PC-9 (cell line): ENCODE data around the gene LYRM7. TPM values are rescaled to one million over a fixed set of nuclear protein-coding genes. Genes with fewer than 3 reads are reported as not detected.
"Not testable (repeated sequence)": the region's sequence is repeated elsewhere in the genome, so short reads cannot be mapped to it uniquely, and the experiment has no call there.

Experiments
- Bru-seq: library from RNA; stranded (reverse); fragments of 400-500 nt; gene quantifications from one replicate; lab custom pipeline; 2021; lab: Mats Ljungman, UMichigan
- BruChase-seq, 2 experiments: library from RNA; stranded (reverse); fragments of 400-500 nt; gene quantifications; one replicate each; lab custom pipeline; 2021; lab: Mats Ljungman, UMichigan
- BruUV-seq: library from RNA; stranded (reverse); fragments of 400-500 nt; replicated peaks from 2 replicates; lab custom pipeline; 2021; lab: Mats Ljungman, UMichigan
- CTCF ChIA-PET: fragments of 300-600 bp; sonication (Branson Sonifier 250); formaldehyde crosslinking; loops from one replicate; lab custom pipeline; 2022; ENCODE audit warnings: antibody characterized with exemption; lab: Charles Lee
- POLR2A ChIA-PET: fragments of 300-600 bp; sonication (Branson Sonifier 250); formaldehyde crosslinking; loops from one replicate; lab custom pipeline; 2022; ENCODE audit warnings: antibody characterized with exemption; ENCODE audit not compliant: unreplicated experiment; lab: Charles Lee
- DNase-seq, 2 experiments: peaks; one replicate each; pipeline versions ENCODE4 v3.0.0 to v3.0.0-alpha.2; 2015 to 2022; ENCODE audit warnings: mixed read lengths in 1 of 2
- H2AFZ ChIP-seq: fragments of 200-600 bp; sonication (generic); 2 replicates; pipeline ENCODE4 v1.8.1; 2017; ENCODE audit warnings: antibody characterized with exemption
- H3F3A ChIP-seq: fragments of 200-600 bp; sonication (generic); 2 replicates; pipeline ENCODE4 v1.8.1; 2017; ENCODE audit warnings: antibody characterized with exemption, mild to moderate bottlenecking, low read depth; ENCODE audit not compliant: insufficient read depth
- H3K27ac ChIP-seq: fragments of 200-600 bp; sonication (generic); 2 replicates; pipeline ENCODE4 v1.6.1; 2016; ENCODE audit warnings: mixed run types
- H3K27me3 ChIP-seq: fragments of 200-600 bp; sonication (generic); 2 replicates; pipeline ENCODE4 v1.6.1; 2016; ENCODE audit warnings: low read depth, mixed run types; ENCODE audit not compliant: insufficient read depth
- H3K36me3 ChIP-seq: fragments of 200-600 bp; sonication (generic); 2 replicates; pipeline ENCODE4 v1.6.1; 2016; ENCODE audit warnings: low read depth, mixed run types
- H3K4me1 ChIP-seq: fragments of 200-600 bp; sonication (generic); replicated peaks from 2 replicates; pipeline ENCODE4 v1.6.1; 2016; ENCODE audit warnings: mixed run types; ENCODE audit not compliant: insufficient read depth
- H3K4me2 ChIP-seq: fragments of 200-600 bp; sonication (generic); 2 replicates; pipeline ENCODE4 v1.6.1; 2017; ENCODE audit warnings: mixed run types
- H3K4me3 ChIP-seq: fragments of 200-600 bp; sonication (generic); 2 replicates; pipeline ENCODE4 v1.6.1; 2016; ENCODE audit warnings: mixed run types
- H3K79me2 ChIP-seq: fragments of 200-600 bp; sonication (generic); 2 replicates; pipeline ENCODE4 v1.6.1; 2017; ENCODE audit warnings: low read depth, mixed run types
- H3K9me2 ChIP-seq: fragments of 200-600 bp; sonication (generic); 2 replicates; pipeline ENCODE4 v1.8.1; 2017; ENCODE audit warnings: mild to moderate bottlenecking; ENCODE audit not compliant: insufficient read depth
- H3K9me3 ChIP-seq: fragments of 200-600 bp; sonication (generic); 2 replicates; pipeline ENCODE4 v1.8.1; 2016; ENCODE audit warnings: low read depth; ENCODE audit not compliant: insufficient read depth
- H4K20me1 ChIP-seq: fragments of 200-600 bp; sonication (generic); 2 replicates; pipeline ENCODE4 v1.8.1; 2017; ENCODE audit not compliant: insufficient read depth
- CTCF ChIP-seq: fragments of 200-600 bp; sonication (generic); conservative IDR thresholded peaks from 2 replicates; pipeline ENCODE4 v1.6.1; 2017; ENCODE audit warnings: mixed run types, antibody characterized with exemption, mild to moderate bottlenecking, moderate library complexity
- EZH2 ChIP-seq: fragments of 200-600 bp; sonication (generic); IDR thresholded peaks from 2 replicates; pipeline ENCODE4 v1.8.0; 2017; ENCODE audit warnings: antibody characterized with exemption, low read depth
- intact Hi-C: fragments of 100-400 bp; cut with micrococcal nuclease; formaldehyde crosslinking; loops from one replicate; pipeline ENCODE4 v1.10.0; 2022; ENCODE audit not compliant: unreplicated experiment
- long read RNA-seq: library from polyadenylated mRNA; stranded (forward); transcript quantifications from one replicate; pipeline ENCODE4 v2.0.0, GENCODE V29; 2022
- total RNA-seq: library from RNA; stranded (reverse); gene quantifications from 2 replicates; pipeline ENCODE4 v1.2.3, GENCODE V29; 2021

Gene LYRM7
- total RNA-seq: 5.0 and 9.5 TPM in 2 replicates
- Bru-seq, nascent RNA: percentile 58 among the genes with signal in this experiment
- BruChase-seq, experiment 1, labeled RNA remaining after a 2-hour chase: percentile 61 among the genes with signal in this experiment
- percentile 53 among the genes with signal in this experiment for BruChase-seq, experiment 2, labeled RNA remaining after a 6-hour chase
- long read RNA-seq, full-length matches to known transcripts: 28 of 34 reads
- long read RNA-seq, partial matches to known transcripts: 3 of 34 reads
- long read RNA-seq, other reads (novel, unspliced or antisense): 3 of 34 reads

GRCh38 chr5:131170540-131171275, at the start of gene LYRM7:
TSS of gene LYRM7 (plus strand) at chr5:131170944. CDS start at chr5:131171021, 77 bp downstream.
- TF ChIP-seq CTCF (no peak), EZH2 (no peak)
- POLR2A ChIA-PET: no interaction called here
- peaks cover 10% of the 10 kb centered on the region; the same call in 1 of the 2 replicates for H3K79me2 ChIP-seq
- intact Hi-C loops: no loop called here
- H3K9me3 ChIP-seq: no peaks in the 10 kb centered on the region
- no peaks in the 10 kb centered on the region for H3K36me3 ChIP-seq
- CTCF ChIA-PET: no interaction called here
- DNase-seq: peak; percentile 94 to 99
- H3F3A ChIP-seq: no peaks in the 10 kb centered on the region
- H3K4me2 ChIP-seq: peak within 1 kb of the TSS; percentile 91
- H4K20me1 ChIP-seq: no peaks in the 10 kb centered on the region
- no peaks in the 10 kb centered on the region for H3K27me3 ChIP-seq
- H2AFZ ChIP-seq: peak within 1 kb of the TSS; percentile 92
- H3K27ac ChIP-seq: peak within 1 kb of the TSS; percentile 42
- peaks cover 12% of the 10 kb centered on the region for H3K4me1 ChIP-seq
- no TSS peak for BruUV-seq
- peak within 1 kb of the TSS; percentile 70 for H3K4me3 ChIP-seq
- no peaks in the 10 kb centered on the region for H3K9me2 ChIP-seq

GRCh38 chr5:131127244-131127643, 43.5 kb upstream of the LYRM7 start:
- H3K79me2 ChIP-seq, H3F3A ChIP-seq, POLR2A ChIA-PET, H3K9me3 ChIP-seq, BruUV-seq, H3K9me2 ChIP-seq, H3K36me3 ChIP-seq, H3K4me1 ChIP-seq, H3K27me3 ChIP-seq, H3K4me2 ChIP-seq, H3K27ac ChIP-seq, H4K20me1 ChIP-seq, H2AFZ ChIP-seq, intact Hi-C loops, DNase-seq, H3K4me3 ChIP-seq: not testable (repeated sequence)
- CTCF ChIA-PET: interaction anchor here (0.6 kb wide), 1 partner anchor 1262 kb away, joined by 4 read pairs; no protein-coding TSS in a partner anchor

- ChIA-PET CTCF (no interaction called here), POLR2A (no interaction called here)
- no peaks in the 10 kb centered on the region for H3K27me3 ChIP-seq
- intact Hi-C loops: no loop called here
- H3K27ac ChIP-seq: no peak overlapping the region
- no peaks in the 10 kb centered on the region for H3K9me2 ChIP-seq
- no peaks in the 10 kb centered on the region for H3K9me3 ChIP-seq
- H3K36me3 ChIP-seq: no peaks in the 10 kb centered on the region
- no peaks in the 10 kb centered on the region for H4K20me1 ChIP-seq
- H3K79me2 ChIP-seq: no peaks in the 10 kb centered on the region
- no peaks in the 10 kb centered on the region for H3F3A ChIP-seq
- H3K4me3 ChIP-seq: no peak overlapping the region
- no peak for DNase-seq
- BruUV-seq: no TSS peak
- no peaks in the 10 kb centered on the region for H3K4me1 ChIP-seq
- no peak for TF ChIP-seq CTCF
- TF ChIP-seq EZH2: no peak
- H2AFZ ChIP-seq: no peak overlapping the region
- no peak overlapping the region for H3K4me2 ChIP-seq
Observed at GRCh38 chr5:131129306-131129705, 41.4 kb upstream of the LYRM7 start.

GRCh38 chr5:131133091-131133490, 37.7 kb upstream of the LYRM7 start:
- H3K79me2 ChIP-seq, H4K20me1 ChIP-seq, intact Hi-C loops, H3K27ac ChIP-seq, H3K27me3 ChIP-seq, H3K36me3 ChIP-seq, H3F3A ChIP-seq, H3K4me1 ChIP-seq, DNase-seq, BruUV-seq, POLR2A ChIA-PET, H3K4me2 ChIP-seq, H3K9me3 ChIP-seq, H3K4me3 ChIP-seq, H3K9me2 ChIP-seq, CTCF ChIA-PET, H2AFZ ChIP-seq: not testable (repeated sequence)

GRCh38 chr5:131138406-131138805, 32.3 kb upstream of the LYRM7 start:
- CTCF ChIA-PET, H3K9me3 ChIP-seq, H3K36me3 ChIP-seq, DNase-seq, intact Hi-C loops, H3F3A ChIP-seq, H3K9me2 ChIP-seq, H3K79me2 ChIP-seq, POLR2A ChIA-PET, BruUV-seq, H3K4me1 ChIP-seq, H4K20me1 ChIP-seq, H3K4me2 ChIP-seq, H3K27ac ChIP-seq, H2AFZ ChIP-seq, H3K4me3 ChIP-seq, H3K27me3 ChIP-seq: not testable (repeated sequence)
